ENCODE results near the gene USP9X. TPM values are rescaled to one million over a fixed set of nuclear protein-coding genes. Genes with fewer than 3 reads are reported as not detected.
"Not testable (repeated sequence)": the region's sequence is repeated elsewhere in the genome, so short reads cannot be mapped to it uniquely, and the experiment has no call there.

The USP9X gene
- polyA plus RNA-seq, 1 experiment = 18.9 TPM

DNA sequence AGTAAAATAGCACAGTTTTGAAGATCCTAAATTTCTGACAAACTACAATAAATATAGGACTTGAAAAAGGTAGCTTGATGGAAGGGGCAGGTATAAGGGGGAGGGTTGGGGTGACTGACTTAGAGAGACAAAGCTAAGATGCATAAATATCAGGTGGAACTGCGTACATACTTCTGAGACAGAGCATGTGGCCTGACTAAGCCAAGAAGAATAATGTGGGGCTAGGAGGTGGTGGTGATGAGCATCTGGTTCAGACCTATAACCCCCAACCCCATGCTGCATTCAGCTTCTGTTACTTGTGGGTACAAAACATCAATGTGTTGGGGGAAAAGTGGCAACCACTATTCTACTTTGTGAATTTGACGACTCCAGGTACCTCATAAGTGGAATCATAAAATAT is 19.8 kb downstream of the USP9X start:
- TF ChIP-seq, protein P1, sequence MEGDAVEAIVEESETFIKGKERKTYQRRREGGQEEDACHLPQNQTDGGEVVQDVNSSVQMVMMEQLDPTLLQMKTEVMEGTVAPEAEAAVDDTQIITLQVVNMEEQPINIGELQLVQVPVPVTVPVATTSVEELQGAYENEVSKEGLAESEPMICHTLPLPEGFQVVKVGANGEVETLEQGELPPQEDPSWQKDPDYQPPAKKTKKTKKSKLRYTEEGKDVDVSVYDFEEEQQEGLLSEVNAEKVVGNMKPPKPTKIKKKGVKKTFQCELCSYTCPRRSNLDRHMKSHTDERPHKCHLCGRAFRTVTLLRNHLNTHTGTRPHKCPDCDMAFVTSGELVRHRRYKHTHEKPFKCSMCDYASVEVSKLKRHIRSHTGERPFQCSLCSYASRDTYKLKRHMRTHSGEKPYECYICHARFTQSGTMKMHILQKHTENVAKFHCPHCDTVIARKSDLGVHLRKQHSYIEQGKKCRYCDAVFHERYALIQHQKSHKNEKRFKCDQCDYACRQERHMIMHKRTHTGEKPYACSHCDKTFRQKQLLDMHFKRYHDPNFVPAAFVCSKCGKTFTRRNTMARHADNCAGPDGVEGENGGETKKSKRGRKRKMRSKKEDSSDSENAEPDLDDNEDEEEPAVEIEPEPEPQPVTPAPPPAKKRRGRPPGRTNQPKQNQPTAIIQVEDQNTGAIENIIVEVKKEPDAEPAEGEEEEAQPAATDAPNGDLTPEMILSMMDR (IDR thresholded peaks at IDR 0.05; ENCODE audit: insufficient read depth, low read depth, low read length) = no peak
- POLR2A ChIA-PET = interaction anchor here (0.6 kb wide), 1 partner anchor 10 kb away, joined by 4 read pairs; no protein-coding TSS in a partner anchor

DNA sequence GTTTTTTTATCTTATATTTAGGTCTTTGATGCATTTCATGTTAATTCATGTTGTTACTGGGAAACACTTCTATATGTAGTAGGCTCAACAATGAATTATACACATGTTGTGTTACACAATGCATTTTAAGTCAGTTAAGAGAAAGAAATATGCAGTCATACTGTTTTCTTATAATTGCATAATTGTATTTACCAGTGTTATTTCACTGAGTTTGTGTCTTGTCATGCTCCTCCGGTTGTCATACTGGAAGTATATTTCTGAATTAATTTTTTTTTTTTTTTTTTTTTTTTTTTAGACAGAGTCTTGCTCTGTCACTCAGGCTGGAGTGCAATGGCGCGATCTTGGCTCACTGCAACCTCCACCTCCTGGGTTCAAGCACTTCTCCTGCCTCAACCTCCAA is 21.0 kb downstream of the USP9X start:
- H3K4me3 ChIP-seq (ENCODE audit: low read depth, low read length); H3K27me3 ChIP-seq (ENCODE audit: control insufficient read depth, insufficient read depth, low read length); CTCF ChIA-PET; DNase-seq (ENCODE audit: low read depth); POLR2A ChIA-PET; H3K36me3 ChIP-seq (ENCODE audit: control insufficient read depth, insufficient read depth, low read length): not testable (repeated sequence)

More for the DNA sequence above, 19.8 kb downstream of the USP9X start:
- no peak for DNase-seq (ENCODE audit: low read depth)
- CTCF ChIA-PET = interaction anchor here (0.7 kb wide), 1 partner anchor 137 kb away, joined by 4 read pairs; no protein-coding TSS in a partner anchor
- H3K4me3 ChIP-seq (ENCODE audit: low read depth, low read length) = no peak overlapping the region
- H3K36me3 ChIP-seq (ENCODE audit: control insufficient read depth, insufficient read depth, low read length) = no peaks in the 10 kb centered on the region
- no peaks in the 10 kb centered on the region for H3K27me3 ChIP-seq (ENCODE audit: control insufficient read depth, insufficient read depth, low read length)

DNA sequence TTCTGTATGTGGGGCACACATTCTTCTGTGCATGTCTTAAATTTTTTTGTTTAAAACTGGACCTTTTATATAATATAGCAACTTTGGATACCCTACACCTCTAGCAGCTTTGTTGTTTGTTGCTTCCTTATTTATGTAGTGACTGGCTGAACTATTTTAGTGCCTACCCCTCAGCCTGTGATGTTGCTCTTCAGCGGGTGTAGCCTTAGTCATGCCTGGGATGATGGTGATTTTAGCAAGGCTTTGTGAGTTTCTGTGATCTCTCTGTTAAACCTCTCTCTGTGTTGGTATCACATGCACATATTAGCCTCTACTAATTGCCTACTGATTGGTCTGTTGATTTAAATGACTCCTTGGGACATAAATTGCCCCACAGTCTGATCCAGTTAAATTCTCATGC is 22.8 kb downstream of the USP9X start:
- H3K4me3 ChIP-seq (ENCODE audit: low read depth, low read length) = no peak overlapping the region
- DNase-seq (ENCODE audit: low read depth) = no peak
- no peaks in the 10 kb centered on the region for H3K27me3 ChIP-seq (ENCODE audit: control insufficient read depth, insufficient read depth, low read length)
- ChIA-PET CTCF (interaction anchor here (0.9 kb wide), 1 partner anchor 15 kb away, joined by 3 read pairs; no protein-coding TSS in a partner anchor), POLR2A (no interaction called here)
- TF ChIP-seq, protein P1 (IDR thresholded peaks at IDR 0.05; ENCODE audit: insufficient read depth, low read depth, low read length) = no peak
- H3K36me3 ChIP-seq (ENCODE audit: control insufficient read depth, insufficient read depth, low read length) = no peaks in the 10 kb centered on the region

DNA sequence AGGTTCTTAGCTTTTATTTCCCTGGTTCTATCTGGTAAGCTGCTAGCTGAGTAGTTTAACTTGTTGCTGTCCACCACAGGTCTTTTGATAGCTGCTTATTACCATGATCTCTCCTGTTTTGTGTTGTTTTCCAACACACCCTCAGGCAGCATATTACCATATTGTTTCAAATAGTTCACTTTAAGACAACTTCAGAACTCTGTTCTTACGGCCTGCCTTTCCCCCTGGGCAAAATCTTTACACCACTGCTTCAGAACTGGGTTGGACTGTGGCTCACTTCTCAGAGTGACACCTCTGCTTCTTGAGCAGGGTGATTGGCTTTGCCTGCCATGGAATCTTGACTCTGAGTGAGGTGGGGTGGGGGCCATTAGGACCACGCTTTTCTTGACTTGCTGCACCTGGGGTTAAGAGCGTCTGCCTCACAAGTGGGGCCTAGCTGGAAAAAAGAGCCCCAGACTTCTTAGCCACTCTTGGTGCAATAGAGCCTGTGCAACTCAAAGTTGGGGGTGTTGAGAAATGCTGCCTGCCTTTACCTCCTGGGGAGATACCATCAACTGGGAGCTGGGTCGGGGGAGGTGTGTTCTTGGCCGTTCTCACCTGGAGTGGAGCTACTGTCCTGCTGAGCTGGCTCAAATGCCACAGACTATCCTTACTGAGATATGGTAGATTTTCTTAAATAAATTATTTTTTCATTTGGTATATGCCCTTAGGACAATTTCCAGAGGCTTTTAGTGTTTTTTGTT is 23.4 kb downstream of the USP9X start:
- TF ChIP-seq, protein P1 (IDR thresholded peaks at IDR 0.05; ENCODE audit: insufficient read depth, low read depth, low read length) = no peak
- Histone ChIP-seq H3K4me3 (ENCODE audit: low read depth, low read length) (no peak overlapping the region), H3K36me3 (ENCODE audit: control insufficient read depth, insufficient read depth, low read length) (no peaks in the 10 kb centered on the region), H3K27me3 (ENCODE audit: control insufficient read depth, insufficient read depth, low read length) (no peaks in the 10 kb centered on the region)
- CTCF ChIA-PET = interaction anchor here (0.9 kb wide), 1 partner anchor 16 kb away, joined by 3 read pairs; no protein-coding TSS in a partner anchor
- no peak for DNase-seq (ENCODE audit: low read depth)
- POLR2A ChIA-PET = no interaction called here

DNA sequence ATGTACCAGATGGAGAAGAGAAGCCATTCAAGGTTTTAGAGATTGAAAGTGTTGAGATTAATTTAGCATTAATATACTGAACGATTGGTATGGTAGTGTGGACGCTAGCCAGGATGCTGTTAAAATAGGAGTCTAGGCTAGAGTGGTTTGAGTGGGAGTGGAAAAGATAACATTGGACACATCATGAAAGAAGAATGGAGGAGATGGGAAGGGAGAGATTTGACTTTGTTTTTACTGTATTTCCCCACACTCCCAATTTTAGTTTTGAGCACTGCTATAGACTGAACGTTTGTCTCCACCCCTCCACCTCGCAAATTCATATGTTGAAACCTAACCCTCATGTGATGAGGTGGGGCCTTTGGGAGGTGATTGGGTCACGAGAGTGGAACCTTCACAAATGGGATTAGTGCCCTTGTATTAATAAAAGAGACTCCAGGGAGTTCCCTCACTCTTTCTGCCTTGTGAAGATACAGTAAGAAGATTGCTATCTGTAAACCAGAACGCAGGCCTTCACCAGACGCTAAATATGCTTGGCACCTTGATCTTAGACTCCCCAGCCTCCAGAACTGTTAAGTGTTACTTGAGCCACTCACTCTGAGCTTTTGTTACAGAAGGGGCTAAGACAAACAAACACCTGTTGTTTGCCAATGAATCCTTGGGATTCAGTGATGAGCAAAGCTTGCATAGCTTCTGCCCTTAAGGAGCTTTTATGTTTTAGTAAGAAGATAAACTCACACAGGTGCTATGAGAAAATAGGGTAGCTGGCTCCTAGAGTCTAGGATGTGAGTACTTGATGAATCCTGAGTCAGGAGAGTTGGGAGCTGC is 25.8 kb downstream of the USP9X start:
- no peak for DNase-seq (ENCODE audit: low read depth)
- ChIA-PET POLR2A (no interaction called here), CTCF (no interaction called here)
- Histone ChIP-seq H3K36me3 (ENCODE audit: control insufficient read depth, insufficient read depth, low read length) (no peaks in the 10 kb centered on the region), H3K27me3 (ENCODE audit: control insufficient read depth, insufficient read depth, low read length) (no peaks in the 10 kb centered on the region), H3K4me3 (ENCODE audit: low read depth, low read length) (no peak overlapping the region)
- TF ChIP-seq, protein P1 (IDR thresholded peaks at IDR 0.05; ENCODE audit: insufficient read depth, low read depth, low read length) = no peak
